ENCODE measurements around the gene SERTAD2.

DNA sequence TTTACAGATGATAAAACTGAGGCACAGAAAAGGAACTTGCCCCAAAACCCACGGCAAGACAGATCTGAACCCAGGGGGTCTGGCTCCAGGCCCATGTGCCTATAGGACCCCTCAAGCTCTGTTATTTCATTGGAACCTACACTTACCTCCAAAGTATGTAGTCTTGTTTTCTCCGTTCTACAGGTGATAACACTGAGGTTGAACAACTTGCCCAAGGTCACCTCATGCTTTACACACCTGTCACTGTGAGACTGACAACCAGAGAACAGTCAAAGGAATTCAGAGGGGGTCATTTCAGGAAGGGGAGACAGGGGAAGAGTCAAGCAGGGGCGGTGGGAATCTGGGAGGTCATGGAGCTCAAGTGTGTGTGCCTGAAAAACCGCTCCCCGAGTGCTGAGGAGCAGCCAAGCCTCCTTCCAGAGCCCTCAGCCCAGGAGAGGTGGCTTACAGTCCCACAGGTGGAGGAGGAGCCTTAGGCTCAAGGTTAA is 47.7 kb downstream of the SERTAD2 start:
- TF ChIP-seq TAF1 (IDR thresholded peaks at IDR 0.05; ENCODE audit: borderline replicate concordance, insufficient read depth, low read length), result no peak
- TF ChIP-seq POLR2AphosphoS5 (IDR thresholded peaks at IDR 0.05; ENCODE audit: low read depth, low read length), result no peak
- TF ChIP-seq REST (IDR thresholded peaks at IDR 0.05; ENCODE audit: insufficient read depth in 1 of 2, low read depth in 2 of 2, low read length in 2 of 2), result no peak
- no peak for TF ChIP-seq SIN3A (IDR thresholded peaks at IDR 0.05; ENCODE audit: borderline replicate concordance, insufficient read depth, low read length)
- TF ChIP-seq FOXP2 (optimal IDR thresholded peaks at IDR 0.05; ENCODE audit: borderline replicate concordance, extremely low read depth, extremely low read length, insufficient read depth), result no peak

Measured in PFSK-1 (cell line).